ENCODE data around the gene FAM174B.

FAM174B gene

DNA sequence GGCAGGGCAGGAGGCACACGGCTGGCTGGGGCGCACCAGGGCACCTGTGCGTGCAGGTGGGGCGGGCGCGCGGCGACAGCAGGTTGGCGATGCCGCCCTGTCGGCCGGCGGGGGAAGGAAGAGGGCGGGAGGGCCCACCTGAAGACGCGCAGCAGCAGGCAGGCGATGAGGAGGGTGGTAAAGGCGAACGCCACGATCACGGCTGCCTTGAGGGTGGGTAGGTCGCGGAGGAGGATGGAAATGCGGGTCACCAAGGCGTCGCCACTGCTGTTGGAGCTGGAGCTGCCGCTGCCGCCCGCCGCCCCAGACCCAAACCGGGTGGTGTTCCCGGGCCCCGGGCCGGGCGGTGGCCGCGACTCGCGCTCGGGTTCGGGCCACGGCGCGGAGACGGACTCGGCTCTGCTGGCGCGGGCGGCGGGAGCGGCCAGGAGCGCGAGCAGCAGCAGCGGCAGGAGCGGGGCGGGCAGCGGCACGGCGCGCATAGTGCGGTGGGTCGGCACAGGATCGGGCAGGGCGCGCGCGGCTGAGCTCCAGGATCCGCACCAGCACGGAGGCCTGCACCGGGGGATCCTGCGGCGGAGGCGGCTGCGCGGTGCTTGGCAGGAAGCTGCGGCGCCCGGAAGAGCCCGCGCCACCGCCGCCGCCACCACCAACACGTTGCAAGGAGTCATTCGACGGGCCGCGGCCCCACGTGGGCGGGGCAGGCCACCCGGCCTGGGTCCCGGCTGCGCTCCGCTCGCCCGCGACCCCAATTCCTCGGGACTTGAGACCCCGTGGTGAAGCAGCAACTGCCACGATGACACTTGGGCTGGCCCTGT lies at the start of gene FAM174B:
FAM174B (minus strand) TSS at position 598 of the 818 bp plus-strand sequence.
- no peak for DNase-seq (ENCODE audit: low read depth)

GRCh38 chr15:92696096-92696495 lies 40.5 kb upstream of the FAM174B start:
- DNase-seq (ENCODE audit: low read depth): no peak

GRCh38 chr15:92693691-92694331 lies 38.2 kb upstream of the FAM174B start:
- no peak for DNase-seq (ENCODE audit: low read depth)

- DNase-seq (ENCODE audit: low read depth): no peak
These were observed 34.8 kb upstream of the FAM174B start for GRCh38 chr15:92690395-92690794.

GRCh38 chr15:92687746-92688145 lies 32.2 kb upstream of the FAM174B start:
- no peak for DNase-seq (ENCODE audit: low read depth)

DNA sequence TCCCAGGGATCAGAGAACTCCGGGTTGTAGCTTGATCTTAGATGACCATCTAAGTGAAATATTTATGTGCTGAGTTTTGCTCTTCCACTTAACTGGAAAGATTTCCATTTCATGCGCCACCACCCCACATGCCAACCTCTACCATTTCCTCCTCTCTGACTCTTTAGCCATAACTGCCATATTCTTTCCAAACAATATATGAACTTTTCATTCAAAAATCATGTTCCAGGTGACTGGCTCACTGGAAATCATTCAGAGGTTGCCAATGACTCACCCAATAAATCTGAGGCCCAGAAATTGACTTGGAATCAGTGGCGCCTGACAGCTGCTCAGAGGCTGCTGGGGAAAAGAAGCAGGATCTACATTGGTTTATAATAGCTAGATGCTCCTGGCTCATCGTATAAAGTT lies 31.6 kb upstream of the FAM174B start:
- no peak for DNase-seq (ENCODE audit: low read depth)

DNA sequence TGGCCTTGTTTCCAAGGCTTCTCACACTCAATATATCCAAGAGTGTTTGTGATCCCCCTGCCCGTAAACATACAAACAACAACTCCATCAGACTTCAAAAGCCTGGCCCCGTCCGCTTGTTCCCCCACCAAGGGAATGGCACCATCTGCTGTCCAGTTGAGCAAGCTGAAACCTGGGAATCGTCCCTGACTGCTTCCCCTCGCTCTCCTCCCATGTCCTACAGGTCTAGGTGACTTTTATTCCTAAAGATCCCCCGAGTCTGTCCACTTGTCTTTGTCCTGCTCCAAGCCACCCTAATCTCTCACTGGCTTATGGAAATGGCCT lies 27.9 kb upstream of the FAM174B start:
- DNase-seq (ENCODE audit: low read depth): no peak

DNA sequence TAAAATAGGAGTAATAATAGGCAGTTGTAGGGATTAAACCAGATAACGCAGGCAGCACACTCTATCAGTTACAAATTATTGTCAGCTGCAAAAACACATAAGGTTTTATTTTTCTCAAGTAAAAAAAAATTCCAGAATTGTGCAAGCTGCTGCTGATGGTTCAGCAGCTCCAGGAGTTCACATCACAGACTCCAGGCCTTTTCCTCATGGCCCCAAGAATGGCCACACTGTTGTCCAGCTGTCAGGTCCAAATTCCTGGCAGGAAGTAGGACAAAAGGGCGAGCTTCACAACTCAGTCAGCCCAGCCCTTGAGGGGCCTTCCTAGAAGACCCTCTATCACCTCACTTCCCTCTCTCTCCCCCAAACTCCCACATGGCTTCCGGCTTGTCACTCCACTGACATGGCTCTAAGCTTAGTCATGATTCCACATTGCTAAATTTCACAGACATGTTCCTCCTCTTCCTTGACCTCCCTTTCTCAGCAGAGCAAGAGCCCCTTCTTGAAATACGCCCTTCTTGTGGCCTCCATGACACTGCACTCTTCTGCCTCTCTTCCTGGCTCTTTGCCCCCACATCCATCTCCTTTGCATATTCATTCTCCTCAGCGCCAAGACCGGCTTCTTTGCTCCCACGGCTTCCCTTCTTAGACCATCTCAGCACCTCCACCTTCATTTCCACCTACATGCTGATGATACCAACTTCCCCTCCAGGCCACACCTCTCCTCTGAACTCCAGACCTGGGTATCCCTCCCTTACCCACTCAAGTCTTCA lies 27.4 kb upstream of the FAM174B start:
- DNase-seq (ENCODE audit: low read depth): no peak

DNA sequence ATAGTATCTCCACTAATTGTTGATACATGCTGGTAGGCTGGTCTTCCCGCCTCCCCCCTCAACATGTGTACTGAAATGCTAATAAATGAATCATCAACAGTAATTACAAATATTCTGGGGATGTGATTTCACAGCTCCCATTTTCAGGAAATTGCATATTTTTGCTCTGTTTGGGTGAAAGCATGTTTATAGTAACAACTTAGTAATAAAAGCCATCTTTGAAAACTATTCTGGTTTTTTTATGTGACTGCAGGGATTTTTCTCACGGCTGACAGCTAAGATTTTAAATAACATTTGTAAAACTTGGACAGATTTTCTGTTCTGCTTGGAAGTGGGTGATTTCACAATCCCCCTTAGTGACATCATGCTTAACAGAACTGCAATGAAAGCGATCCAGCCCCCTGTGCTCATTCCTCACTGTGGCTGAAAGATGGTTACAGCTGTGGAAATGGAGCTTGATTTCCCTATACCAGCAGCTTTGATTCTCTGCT lies 25.6 kb upstream of the FAM174B start:
- no peak for DNase-seq (ENCODE audit: low read depth)

- no peak for DNase-seq (ENCODE audit: low read depth)
These were observed 22.4 kb upstream of the FAM174B start for GRCh38 chr15:92677999-92678398.

GRCh38 chr15:92676561-92676960 lies 21.0 kb upstream of the FAM174B start:
- no peak for DNase-seq (ENCODE audit: low read depth)

GRCh38 chr15:92675485-92675884 lies 19.9 kb upstream of the FAM174B start:
- DNase-seq (ENCODE audit: low read depth): no peak

DNA sequence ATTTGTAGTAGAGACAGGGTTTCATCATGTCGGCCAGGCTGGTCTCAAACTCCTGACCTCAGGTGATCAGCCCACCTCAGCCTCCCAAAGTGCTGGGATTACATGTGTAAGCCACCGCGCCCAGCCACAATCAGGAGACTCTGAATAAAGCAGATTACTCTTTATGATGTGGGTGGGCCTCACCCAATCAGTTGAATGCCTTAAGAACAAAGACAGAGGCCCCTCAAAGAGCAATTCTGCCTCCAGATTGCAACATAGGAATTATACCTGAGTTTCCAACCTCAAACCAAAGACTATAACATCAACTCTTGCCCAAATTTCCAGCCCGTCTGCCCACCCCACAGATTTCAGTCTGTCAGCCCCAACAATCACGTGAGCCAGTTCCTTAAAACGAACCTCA lies 18.8 kb upstream of the FAM174B start:
- DNase-seq (ENCODE audit: low read depth): no peak

GRCh38 chr15:92672102-92672501 lies 16.5 kb upstream of the FAM174B start:
- no peak for DNase-seq (ENCODE audit: low read depth)

DNA sequence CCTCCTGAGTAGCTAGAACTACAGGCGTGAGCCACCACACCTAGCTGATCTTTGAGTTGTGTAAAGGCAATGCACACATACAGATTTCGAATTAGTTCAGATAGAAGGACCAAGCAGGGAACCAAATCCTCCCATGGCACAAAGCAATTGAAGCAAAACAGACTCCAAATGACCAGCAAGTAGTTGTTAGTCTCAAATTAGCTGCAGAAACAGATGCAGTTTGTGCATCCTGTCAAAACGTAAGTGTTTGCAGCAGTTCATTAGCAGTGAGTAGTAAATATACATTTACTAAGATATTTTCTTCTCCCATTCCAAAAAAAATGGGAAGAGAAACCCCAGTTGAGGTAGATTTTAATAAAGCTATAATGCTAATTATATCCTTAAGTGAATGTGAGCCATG lies 15.8 kb upstream of the FAM174B start:
- no peak for DNase-seq (ENCODE audit: low read depth)

DNA sequence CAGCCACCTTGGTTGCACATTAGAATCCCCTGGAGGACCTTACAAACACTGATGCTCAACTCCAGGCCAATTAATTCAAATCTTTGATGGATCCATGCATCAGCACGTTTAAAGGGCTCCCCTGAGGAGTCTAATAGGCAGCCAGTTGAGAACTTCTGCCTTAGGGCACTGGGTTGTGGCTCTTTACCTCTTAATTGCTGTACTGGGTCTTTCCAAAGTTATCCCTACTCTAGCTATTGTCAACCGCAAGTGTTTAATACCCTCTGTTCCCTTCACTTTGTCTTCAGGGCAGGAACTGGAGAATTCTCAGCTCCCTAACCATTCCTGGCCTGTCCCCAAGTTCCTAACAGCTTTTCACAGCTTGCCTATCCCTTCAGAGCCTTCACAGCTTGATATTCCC lies 15.0 kb upstream of the FAM174B start:
- no peak for DNase-seq (ENCODE audit: low read depth)

GRCh38 chr15:92669432-92669831 lies 13.9 kb upstream of the FAM174B start:
- no peak for DNase-seq (ENCODE audit: low read depth)

DNA sequence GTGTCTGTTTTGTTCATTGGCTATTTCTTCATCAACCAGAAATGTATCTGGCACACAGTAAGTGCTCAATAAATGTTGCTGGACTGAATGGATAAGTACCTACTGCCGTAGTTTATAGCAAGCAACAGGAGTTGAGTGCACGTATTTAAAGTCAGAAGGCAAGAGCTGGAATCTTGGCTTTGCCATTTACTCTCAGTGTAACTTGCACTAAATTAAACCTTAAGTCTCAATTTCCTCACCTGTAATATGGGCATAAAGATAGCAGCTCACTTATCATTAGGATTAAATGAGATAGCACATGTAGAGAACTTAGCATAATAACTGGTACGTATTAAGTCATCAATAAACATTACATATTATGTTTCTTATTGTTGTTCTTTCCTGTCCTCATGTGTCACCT lies 13.0 kb upstream of the FAM174B start:
- DNase-seq (ENCODE audit: low read depth): no peak

- DNase-seq (ENCODE audit: low read depth): no peak
These were observed 12.5 kb upstream of the FAM174B start for GRCh38 chr15:92667970-92668485.

GRCh38 chr15:92667287-92667904 lies 11.8 kb upstream of the FAM174B start:
- no peak for DNase-seq (ENCODE audit: low read depth)

GRCh38 chr15:92666780-92667179 lies 11.2 kb upstream of the FAM174B start:
- DNase-seq (ENCODE audit: low read depth): no peak

DNA sequence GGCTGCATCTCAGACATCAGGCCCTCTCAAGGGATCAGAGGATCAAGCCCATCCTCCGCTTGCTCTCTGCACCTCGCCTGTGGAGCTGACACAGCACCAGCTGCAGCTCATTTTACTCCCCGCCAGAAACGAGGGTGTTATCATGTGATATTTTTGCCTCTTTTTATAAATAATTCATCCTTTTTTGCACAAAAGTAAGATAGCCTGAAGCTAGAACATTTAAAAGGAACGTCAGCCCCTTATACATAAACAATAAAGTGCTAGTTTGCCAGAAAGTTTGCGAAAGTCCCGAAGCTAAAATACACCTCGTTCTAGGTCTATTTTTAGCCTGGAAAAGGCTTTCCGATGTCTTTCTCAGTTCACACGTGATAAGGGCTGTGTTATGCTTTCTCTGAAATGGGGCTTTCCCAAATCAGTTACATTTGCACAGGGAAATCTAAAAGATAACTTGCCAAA lies 9.6 kb upstream of the FAM174B start:
- no peak for DNase-seq (ENCODE audit: low read depth)
